HepG2 (cell line): ENCODE results near the gene KCNMA1. TPM values are rescaled to one million over a fixed set of nuclear protein-coding genes. Genes with fewer than 3 reads are reported as not detected.

ENCODE experiments used
- ATAC-seq: fragments of 200-7000 bp; cut with Tn5 transposase; 3 replicates; pipeline ENCODE4 v1.9.1; 2020; ENCODE audit warnings: mild to moderate bottlenecking, moderate library complexity
- BruUV-seq: library from RNA; stranded (reverse); fragments of 400-500 nt; replicated peaks from 2 replicates; lab custom pipeline; 2021; lab: Mats Ljungman, UMichigan
- CTCF ChIA-PET: fragments of 300-600 bp; formaldehyde crosslinking; extraction: SDS; loops from one replicate; lab custom pipeline; 2021; ENCODE audit warnings: low total read pairs, inconsistent platforms, low intra/inter-chr PET ratio; lab: Yijun Ruan, JAX
- POLR2A ChIA-PET: fragments of 350-600 bp; sonication (Branson Sonifier 250); formaldehyde crosslinking; loops from one replicate; lab custom pipeline; 2020; ENCODE audit warnings: antibody characterized with exemption, inconsistent platforms; lab: Yijun Ruan, JAX
- DNase-seq: peaks from one replicate; pipeline ENCODE4 v3.0.0-alpha.2; 2015; ENCODE audit warnings: low spot score
- FAIRE-seq: peaks from 3 replicates; lab custom pipeline; 2011; peaks lifted over from hg19 to GRCh38; lab: Jason Lieb, UNC
- H2AFZ ChIP-seq: one replicate; pipeline ENCODE4 v1.6.1; 2011; ENCODE audit warnings: low read length, inconsistent platforms
- H3K27ac ChIP-seq: fragments of 300-600 bp; 3 replicates; pipeline ENCODE4 v1.8.0; 2011; ENCODE audit warnings: mixed run types, mild to moderate bottlenecking, mixed read lengths, low read length, inconsistent platforms; ENCODE audit not compliant: insufficient read depth; ENCODE audit errors: extremely low read length
- H3K27me3 ChIP-seq, 2 experiments: fragments of 200-600 bp in 1 of 2; 2 replicates in 1 of 2; 3 replicates in 1 of 2; pipeline versions ENCODE4 v1.6.0 to v1.8.0; 2011; ENCODE audit warnings: low read length in 2 of 2, mild to moderate bottlenecking in 2 of 2, moderate library complexity in 2 of 2, inconsistent platforms in 1 of 2; ENCODE audit not compliant: insufficient read depth in 2 of 2, control insufficient read depth in 1 of 2
- H3K36me3 ChIP-seq, 2 experiments: fragments of 200-600 bp in 1 of 2; replicated peaks in 1 of 2; 2 replicates in 1 of 2; 3 replicates in 1 of 2; pipeline versions ENCODE4 v1.5.1 to v1.8.0; 2011; ENCODE audit warnings: low read length in 2 of 2, inconsistent platforms in 1 of 2; ENCODE audit not compliant: insufficient read depth in 2 of 2, control insufficient read depth in 1 of 2
- H3K4me1 ChIP-seq: 2 replicates; pipeline ENCODE4 v1.5.1; 2012; ENCODE audit warnings: low read length, inconsistent platforms; ENCODE audit not compliant: insufficient read depth
- H3K4me2 ChIP-seq: 2 replicates; pipeline ENCODE4 v1.6.0; 2011; ENCODE audit warnings: low read depth, low read length, inconsistent platforms
- H3K4me3 ChIP-seq, 3 experiments: fragments of 200-600 bp in 1 of 3; sonication (generic), shearing (Covaris generic) in 1 of 3; replicated peaks in 1 of 3; 2 replicates each; pipeline ENCODE4 v1.5.1; 2011 to 2016; ENCODE audit warnings: low read length in 3 of 3, inconsistent platforms in 2 of 3, low read depth in 2 of 3, mild to moderate bottlenecking in 2 of 3, control low read depth in 1 of 3, mixed read lengths in 1 of 3; ENCODE audit not compliant: insufficient read depth in 1 of 3
- H3K79me2 ChIP-seq: one replicate; pipeline ENCODE4 v1.6.1; 2011; ENCODE audit warnings: low read length, inconsistent platforms; ENCODE audit not compliant: insufficient read depth
- H3K9ac ChIP-seq: 2 replicates; pipeline ENCODE4 v1.6.0; 2011; ENCODE audit warnings: mild to moderate bottlenecking, low read depth, low read length, inconsistent platforms; ENCODE audit not compliant: insufficient read depth
- H3K9me3 ChIP-seq: 2 replicates; pipeline ENCODE4 v1.5.1; 2012; ENCODE audit warnings: mild to moderate bottlenecking, low read length
- H4K20me1 ChIP-seq: 2 replicates; pipeline ENCODE4 v1.6.0; 2011; ENCODE audit warnings: inconsistent platforms, mild to moderate bottlenecking, low read length, moderate library complexity; ENCODE audit not compliant: insufficient read depth
- CSRNP2 ChIP-seq: sonication (generic); formaldehyde crosslinking; conservative IDR thresholded peaks from 2 replicates; pipeline ENCODE4 v1.8.0; 2022; ENCODE audit warnings: low read depth, missing genetic modification reagents
- DPF2 ChIP-seq: sonication (generic); formaldehyde crosslinking; IDR thresholded peaks from 2 replicates; pipeline ENCODE4 v1.4.0; 2020; ENCODE audit warnings: mild to moderate bottlenecking, low read depth, missing genetic modification reagents, borderline replicate concordance
- ERF ChIP-seq: IDR thresholded peaks from 2 replicates; pipeline ENCODE4 v1.6.1; 2018; ENCODE audit warnings: missing biosample characterization, missing genetic modification reagents
- IRX3 ChIP-seq: sonication (generic); formaldehyde crosslinking; IDR thresholded peaks from 2 replicates; pipeline ENCODE4 v1.8.1; 2023; ENCODE audit warnings: mild to moderate bottlenecking, low read depth, missing genetic modification reagents, borderline replicate concordance
- NCOA1 ChIP-seq: sonication (generic); formaldehyde crosslinking; IDR thresholded peaks from 2 replicates; pipeline ENCODE4 v1.9.0; 2021; ENCODE audit warnings: missing genetic modification reagents
- RBFOX2 ChIP-seq: fragments of 200-400 bp; formaldehyde crosslinking; IDR thresholded peaks from 2 replicates; pipeline ENCODE4 v1.6.1; 2017; ENCODE audit warnings: low read depth, mild to moderate bottlenecking, low read length
- RFX5 ChIP-seq: IDR thresholded peaks from 2 replicates; pipeline ENCODE4 v1.6.1; 2011; ENCODE audit warnings: low read depth, low read length, improper control_type of control experiment
- SIN3A ChIP-seq: IDR thresholded peaks from 2 replicates; pipeline ENCODE4 v1.6.1; 2011; ENCODE audit warnings: low read depth, mild to moderate bottlenecking, control low read depth, low read length, borderline replicate concordance
- SRF ChIP-seq: IDR thresholded peaks from 2 replicates; pipeline ENCODE4 v1.6.1; 2011; ENCODE audit warnings: mild to moderate bottlenecking, low read depth, low read length, moderate library complexity
- THRA ChIP-seq: sonication (generic); formaldehyde crosslinking; IDR thresholded peaks from 2 replicates; pipeline ENCODE4 v1.4.0; 2020; ENCODE audit warnings: missing genetic modification reagents, borderline replicate concordance
- ZBTB21 ChIP-seq: sonication (generic); formaldehyde crosslinking; IDR thresholded peaks from 2 replicates; pipeline ENCODE4 v1.4.0; 2020; ENCODE audit warnings: missing genetic modification reagents
- ZNF253 ChIP-seq: sonication (generic); formaldehyde crosslinking; IDR thresholded peaks from 2 replicates; pipeline ENCODE4 v1.8.0; 2022; ENCODE audit warnings: mild to moderate bottlenecking, missing genetic modification reagents, borderline replicate concordance
- ZNF317 ChIP-seq: sonication (generic); formaldehyde crosslinking; IDR thresholded peaks from 2 replicates; pipeline ENCODE4 v1.5.0; 2020; ENCODE audit warnings: mild to moderate bottlenecking, missing genetic modification reagents
- ZNF598 ChIP-seq: sonication (generic); formaldehyde crosslinking; IDR thresholded peaks from 2 replicates; pipeline ENCODE4 v1.5.1; 2020; ENCODE audit warnings: mild to moderate bottlenecking, missing genetic modification reagents, borderline replicate concordance
- ZNF629 ChIP-seq: sonication (generic); formaldehyde crosslinking; conservative IDR thresholded peaks from 2 replicates; pipeline ENCODE4 v1.5.0; 2020; ENCODE audit warnings: missing genetic modification reagents
- ZSCAN21 ChIP-seq: sonication (generic); formaldehyde crosslinking; IDR thresholded peaks from 2 replicates; pipeline ENCODE4 v1.8.0; 2022; ENCODE audit warnings: mild to moderate bottlenecking, missing genetic modification reagents, moderate library complexity, borderline replicate concordance
- WGBS: methylation state at CpG from one replicate; pipeline ENCODE4 v1.1.6; 2017; ENCODE audit warnings: low lambda C conversion rate; 5-methylcytosine and 5-hydroxymethylcytosine counted together
- in situ Hi-C: cut with HindIII; loops from 2 replicates; pipeline ENCODE4 v1.10.0; 2017; ENCODE audit warnings: low pct_unique_long_range_greater_than_20kb; ENCODE audit not compliant: extremely low pct_ligation_motif_present
- intact Hi-C: fragments of 100-400 bp; cut with micrococcal nuclease; formaldehyde crosslinking; loops from one replicate; pipeline ENCODE4 v1.10.0; 2022; ENCODE audit not compliant: unreplicated experiment
- polyA plus RNA-seq, 8 experiments: library from polyadenylated mRNA; depleted of rRNA in 3 of 8; stranded (reverse) in 7 of 8; unstranded in 1 of 8; fragments of >200 nt; fragmentation: Illumina TruSeq in 4 of 8; extraction: Trizol in 4 of 8; gene quantifications; 2 replicates each; pipeline versions ENCODE4 v1.2.1 to v1.2.3, GENCODE V29; 2011 to 2016; ENCODE audit warnings: low read depth in 4 of 8, missing spikeins in 1 of 8, mixed read lengths in 1 of 8; ENCODE audit not compliant: insufficient read depth in 1 of 8
- total RNA-seq, 5 experiments: library from RNA; depleted of rRNA; stranded (reverse); fragments of >200 nt; fragmentation: Illumina TruSeq; extraction: Trizol; gene quantifications; 2 replicates each; pipeline ENCODE4 v1.2.3, GENCODE V29; 2016; ENCODE audit warnings: low read depth in 1 of 5

KCNMA1 gene
- total and polyA plus RNA-seq, 2 of the 13 experiments (the other 11 are each of a cell fraction or from before 2014, with no cell fraction given): 0.02 TPM; not detected in 1

DNA sequence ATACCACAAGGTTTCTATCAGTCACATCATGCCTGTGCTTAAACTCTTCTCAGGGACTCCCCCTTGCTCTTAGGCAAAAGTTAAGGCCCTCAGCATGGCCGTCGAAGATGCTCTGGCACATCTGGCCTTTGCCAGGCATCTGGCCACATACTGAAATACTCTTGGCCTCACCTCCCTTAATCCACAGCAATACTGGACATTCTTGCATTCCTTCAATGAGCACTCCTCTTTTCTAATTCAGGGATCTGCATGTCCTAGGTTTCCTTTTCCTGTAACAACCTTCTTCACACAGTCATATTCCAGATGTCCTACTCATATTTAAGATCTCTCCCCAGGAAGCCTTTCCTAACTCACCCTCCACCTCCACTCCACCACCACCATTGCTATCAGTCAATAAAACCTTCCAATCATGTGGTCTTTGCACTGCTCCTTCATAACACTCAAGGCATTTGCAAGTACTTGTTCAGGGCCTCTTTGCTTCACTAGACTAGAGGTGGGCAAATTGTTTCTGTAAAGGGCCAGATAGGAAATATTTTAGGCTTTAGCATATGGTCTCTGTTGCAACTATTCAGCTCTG is 216.6 kb downstream of the KCNMA1 start:
- no peaks in the 10 kb centered on the region for H3K4me1 ChIP-seq
- WGBS: 0% methylated on average over 2 of the region's 2 CpGs
- POLR2A ChIA-PET: no interaction called here

GRCh38 chr10:77419979-77420378 is 217.6 kb downstream of the KCNMA1 start:
- BruUV-seq: no TSS peak
- Histone ChIP-seq H3K27me3 (no peaks in the 10 kb centered on the region; a peak in 1 of 5 replicates), H3K79me2 (no peaks in the 10 kb centered on the region), H4K20me1 (no peaks in the 10 kb centered on the region), H3K9ac (no peak overlapping the region), H3K27ac (no peak overlapping the region), H3K4me1 (no peaks in the 10 kb centered on the region), H3K36me3 (no peaks in the 10 kb centered on the region), H3K9me3 (no peaks in the 10 kb centered on the region), H3K4me2 (no peak overlapping the region), H3K4me3 (no peak overlapping the region), H2AFZ (no peak overlapping the region)
- CTCF ChIA-PET: no interaction called here
- 42% methylated on average over 1 of the region's 2 CpGs for WGBS
- TF ChIP-seq DPF2 (CRISPR knock-in tag): no peak
- no peak for TF ChIP-seq SRF
- no peak for TF ChIP-seq ZNF598
- no peak for TF ChIP-seq CSRNP2
- no peak for TF ChIP-seq ERF (CRISPR knock-in tag)
- FAIRE-seq: no peak
- intact Hi-C loops: no loop called here
- in situ Hi-C loops: no loop called here
- POLR2A ChIA-PET: no interaction called here
- DNase-seq: no peak
- no peak for ATAC-seq

More for the DNA sequence above, 216.6 kb downstream of the KCNMA1 start:
- FAIRE-seq: no peak
- Histone ChIP-seq H3K9ac (no peak overlapping the region), H2AFZ (no peak overlapping the region), H3K27me3 (no peaks in the 10 kb centered on the region; a peak in 1 of 5 replicates), H3K4me3 (no peak overlapping the region)
- CTCF ChIA-PET: no interaction called here
- TF ChIP-seq ZNF317 (CRISPR knock-in tag) (no peak), IRX3 (CRISPR knock-in tag) (no peak), NCOA1 (CRISPR knock-in tag) (no peak), ZSCAN21 (no peak), SIN3A (no peak), RFX5 (no peak), ZNF629 (CRISPR knock-in tag) (no peak), ZNF253 (no peak), ZBTB21 (CRISPR knock-in tag) (no peak), THRA (no peak), RBFOX2 (no peak)
- TF ChIP-seq, all 625 proteins: peak for 0
- intact Hi-C loops: no loop called here
- no peaks in the 10 kb centered on the region for H3K36me3 ChIP-seq
- no TSS peak for BruUV-seq
- no peaks in the 10 kb centered on the region for H3K9me3 ChIP-seq
- no peak overlapping the region for H3K4me2 ChIP-seq
- ATAC-seq (no peak), DNase-seq (no peak)
- H4K20me1 ChIP-seq: no peaks in the 10 kb centered on the region
- H3K79me2 ChIP-seq: no peaks in the 10 kb centered on the region
- in situ Hi-C loops: no loop called here
- H3K27ac ChIP-seq: no peak overlapping the region
